Esophagus muscularis mucosa (tissue), 4 donors: ENCODE measurements around the gene DMC1.

ENCODE experiments used
- EP300 ChIP-seq: sonication (generic); formaldehyde crosslinking; IDR thresholded peaks from one replicate; pipeline ENCODE4 v1.6.1; 2017; ENCODE audit warnings: antibody characterized with exemption
- POLR2A ChIP-seq: fragments of 450-650 bp; IDR thresholded peaks from one replicate; pipeline ENCODE4 v1.6.1; 2017; ENCODE audit warnings: antibody characterized with exemption, moderate library complexity, mild to moderate bottlenecking, low read depth
- POLR2AphosphoS5 ChIP-seq, 2 donors: sonication (generic); formaldehyde crosslinking; IDR thresholded peaks; one replicate each; pipeline ENCODE4 v1.6.1; 2017; ENCODE audit warnings: antibody characterized with exemption in 2 of 2
- TF ChIP-seq, protein P1 (sequence below), 3 experiments: fragments of 200-600 bp in 2 of 3; fragments of 450-650 bp in 1 of 3; sonication (generic) in 2 of 3; IDR thresholded peaks; one replicate each; pipeline ENCODE4 v1.5.1; 2017 to 2019; ENCODE audit warnings: antibody characterized with exemption in 3 of 3, mild to moderate bottlenecking in 2 of 3, moderate library complexity in 1 of 3

DNA sequence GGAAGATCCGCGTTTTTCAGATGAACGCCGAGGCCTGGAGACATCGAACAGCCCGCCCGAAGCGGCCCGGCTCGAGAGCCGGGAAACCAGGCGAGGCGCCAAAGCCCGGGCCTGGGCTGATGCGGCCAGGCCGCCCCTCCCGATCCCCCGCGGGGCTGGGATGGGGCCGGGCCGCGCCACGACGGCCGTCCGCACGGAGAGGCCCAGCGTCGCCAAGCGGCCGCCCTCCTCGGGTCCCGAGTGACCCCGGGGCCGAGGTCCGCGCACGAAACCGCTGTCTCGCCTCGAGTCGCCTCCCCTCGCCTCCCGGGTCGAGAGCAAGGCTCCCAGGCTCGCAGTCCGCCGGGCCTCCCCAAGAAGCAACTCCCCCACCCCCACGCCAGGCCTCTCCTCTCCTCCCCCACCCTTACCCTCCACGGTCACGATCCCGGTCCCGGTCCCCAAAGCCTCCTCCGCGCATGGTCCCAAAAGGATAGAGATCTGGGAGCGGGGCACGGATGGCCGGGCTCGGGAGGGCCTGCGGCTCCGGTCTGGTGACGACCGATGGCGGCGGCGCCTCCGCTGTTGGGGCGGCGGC lies 64.4 kb downstream of the DMC1 start:
- TF ChIP-seq, protein P1, sequence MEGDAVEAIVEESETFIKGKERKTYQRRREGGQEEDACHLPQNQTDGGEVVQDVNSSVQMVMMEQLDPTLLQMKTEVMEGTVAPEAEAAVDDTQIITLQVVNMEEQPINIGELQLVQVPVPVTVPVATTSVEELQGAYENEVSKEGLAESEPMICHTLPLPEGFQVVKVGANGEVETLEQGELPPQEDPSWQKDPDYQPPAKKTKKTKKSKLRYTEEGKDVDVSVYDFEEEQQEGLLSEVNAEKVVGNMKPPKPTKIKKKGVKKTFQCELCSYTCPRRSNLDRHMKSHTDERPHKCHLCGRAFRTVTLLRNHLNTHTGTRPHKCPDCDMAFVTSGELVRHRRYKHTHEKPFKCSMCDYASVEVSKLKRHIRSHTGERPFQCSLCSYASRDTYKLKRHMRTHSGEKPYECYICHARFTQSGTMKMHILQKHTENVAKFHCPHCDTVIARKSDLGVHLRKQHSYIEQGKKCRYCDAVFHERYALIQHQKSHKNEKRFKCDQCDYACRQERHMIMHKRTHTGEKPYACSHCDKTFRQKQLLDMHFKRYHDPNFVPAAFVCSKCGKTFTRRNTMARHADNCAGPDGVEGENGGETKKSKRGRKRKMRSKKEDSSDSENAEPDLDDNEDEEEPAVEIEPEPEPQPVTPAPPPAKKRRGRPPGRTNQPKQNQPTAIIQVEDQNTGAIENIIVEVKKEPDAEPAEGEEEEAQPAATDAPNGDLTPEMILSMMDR (IDR thresholded peaks at IDR 0.05): no peak
- TF ChIP-seq POLR2AphosphoS5 (IDR thresholded peaks at IDR 0.05) (peak; percentile 31 to 73), POLR2A (peak; percentile 81), EP300 (no peak)
